Motor neuron (in vitro differentiated cells): ENCODE data around the gene TEDC2. TPM values are rescaled to one million over a fixed set of nuclear protein-coding genes. Genes with fewer than 3 reads are reported as not detected.
A peak's percentile ranks its signal among the peaks of the same experiment; 100 is the strongest.

Experiments used
- ATAC-seq, 8 experiments: fragments of 200-7000 bp; cut with Tn5 transposase; replicated peaks in 6 of 8; 2 replicates each; pipeline ENCODE4 v1.8.0; 2021; ENCODE audit warnings: mild to moderate bottlenecking in 8 of 8, moderate library complexity in 8 of 8
- H3K27ac ChIP-seq, 2 donors: fragments of 250-450 bp; sonication (Bioruptor Pico); 2 replicates each; pipeline ENCODE4 v1.9.0; 2021; ENCODE audit warnings: antibody characterized with exemption in 2 of 2, mild to moderate bottlenecking in 2 of 2, moderate library complexity in 1 of 2
- H3K4me1 ChIP-seq, 2 donors: fragments of 250-450 bp; sonication (Bioruptor Pico); replicated peaks in 1 of 2; 2 replicates each; pipeline ENCODE4 v1.6.1; 2021; ENCODE audit warnings: antibody characterized with exemption in 2 of 2, mild to moderate bottlenecking in 2 of 2, moderate library complexity in 1 of 2
- H3K4me3 ChIP-seq, 5 donors: fragments of 250-450 bp; sonication (Bioruptor Pico); 2 replicates each; pipeline ENCODE4 v1.9.0; 2021; ENCODE audit warnings: antibody characterized with exemption in 5 of 5, mild to moderate bottlenecking in 5 of 5, moderate library complexity in 4 of 5
- WGBS, 10 experiments: fragments of 450-650 bp; shearing (Covaris generic); methylation state at CpG; one replicate each; pipeline ENCODE4 v1.0.0; 2022; 5-methylcytosine and 5-hydroxymethylcytosine counted together
- in situ Hi-C, 9 experiments: fragments of 400-800 bp; cut with MboI; loops; one replicate each; pipeline ENCODE4 v1.15.0; 2021; ENCODE audit warnings: low sequenced_read_pairs in 9 of 9, low pct_unique_long_range_greater_than_20kb in 2 of 9; ENCODE audit not compliant: unreplicated experiment in 9 of 9
- total RNA-seq, 8 experiments: library from RNA; unstranded; fragments of 300-600 nt; gene quantifications; 2 replicates each; pipeline versions ENCODE4 v1.2.3 to v1.2.4, GENCODE V29; 2022

Gene TEDC2
- total RNA-seq, 8 experiments from 2014 or later = 0.61 to 26.8 (median 10.0) TPM

GRCh38 chr16:2507665-2508064 is 47.8 kb downstream of the TEDC2 start:
- H3K27ac ChIP-seq = no peak overlapping the region
- H3K4me1 ChIP-seq = peaks cover 13 to 16% of the 10 kb centered on the region in 2 donors
- WGBS, 10 experiments = 98 to 100% (median 100%) methylated on average over 1 to 6 of the region's 11 CpGs; no CpG with 5 or more reads in 7 of the 10 experiments
- ATAC-seq = no peak
- H3K4me3 ChIP-seq = no peak overlapping the region
- in situ Hi-C loops = no loop called here

GRCh38 chr16:2508722-2509400 is 49.0 kb downstream of the TEDC2 start:
- 79 to 100% (median 94%) methylated on average over 1 to 11 of the region's 18 CpGs; no CpG with 5 or more reads in 6 of the 10 experiments for whole genome bisulfite sequencing, 10 experiments
- Histone ChIP-seq H3K27ac (no peak overlapping the region), H3K4me3 (no peak overlapping the region), H3K4me1 (peaks cover 17% of the 10 kb centered on the region in 2 donors)
- no peak for ATAC-seq
- in situ Hi-C loops = no loop called here

DNA sequence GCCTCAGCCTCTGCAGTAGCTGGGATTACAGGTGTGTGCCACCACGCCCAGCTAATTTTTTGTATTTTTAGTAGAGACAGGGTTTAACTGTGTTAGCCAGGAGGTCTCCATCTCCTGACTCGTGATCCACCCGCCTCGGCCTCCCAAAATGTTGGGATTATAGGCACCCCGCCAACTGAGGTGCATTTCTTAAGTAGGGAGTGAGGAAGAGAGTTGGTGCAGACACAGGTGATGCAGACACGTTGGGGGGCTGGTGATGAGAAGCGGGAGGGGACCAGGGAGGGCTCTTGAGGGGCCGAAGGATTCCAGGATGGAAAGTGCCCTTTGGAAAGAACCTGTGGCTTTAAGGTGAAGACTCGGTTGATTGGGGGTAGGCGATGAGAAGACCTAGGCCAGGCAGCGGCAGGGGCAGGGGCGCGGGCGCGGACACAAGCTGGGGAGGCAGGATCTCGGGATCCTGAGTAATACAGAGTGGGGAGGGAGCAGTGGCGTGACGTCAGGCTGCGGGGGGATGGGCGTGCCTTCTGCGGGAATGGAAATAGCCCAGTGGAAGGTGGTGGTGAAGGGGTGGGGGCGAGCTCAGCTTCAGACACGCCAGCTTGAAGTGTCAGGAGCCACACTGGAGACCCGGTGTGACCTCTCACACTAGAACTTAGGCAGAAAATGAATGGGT is 51.4 kb downstream of the TEDC2 start:
- Histone ChIP-seq H3K27ac (no peak overlapping the region), H3K4me3 (no peak overlapping the region), H3K4me1 (peaks cover 26 to 28% of the 10 kb centered on the region in 2 donors)
- in situ Hi-C loops = no loop called here
- ATAC-seq = peak in 7 of 8 experiments; percentile 5 to 26 (median 16)
- WGBS, 10 experiments = 20 to 100% (median 47%) methylated on average over 1 to 3 of the region's 24 CpGs; no CpG with 5 or more reads in 7 of the 10 experiments

DNA sequence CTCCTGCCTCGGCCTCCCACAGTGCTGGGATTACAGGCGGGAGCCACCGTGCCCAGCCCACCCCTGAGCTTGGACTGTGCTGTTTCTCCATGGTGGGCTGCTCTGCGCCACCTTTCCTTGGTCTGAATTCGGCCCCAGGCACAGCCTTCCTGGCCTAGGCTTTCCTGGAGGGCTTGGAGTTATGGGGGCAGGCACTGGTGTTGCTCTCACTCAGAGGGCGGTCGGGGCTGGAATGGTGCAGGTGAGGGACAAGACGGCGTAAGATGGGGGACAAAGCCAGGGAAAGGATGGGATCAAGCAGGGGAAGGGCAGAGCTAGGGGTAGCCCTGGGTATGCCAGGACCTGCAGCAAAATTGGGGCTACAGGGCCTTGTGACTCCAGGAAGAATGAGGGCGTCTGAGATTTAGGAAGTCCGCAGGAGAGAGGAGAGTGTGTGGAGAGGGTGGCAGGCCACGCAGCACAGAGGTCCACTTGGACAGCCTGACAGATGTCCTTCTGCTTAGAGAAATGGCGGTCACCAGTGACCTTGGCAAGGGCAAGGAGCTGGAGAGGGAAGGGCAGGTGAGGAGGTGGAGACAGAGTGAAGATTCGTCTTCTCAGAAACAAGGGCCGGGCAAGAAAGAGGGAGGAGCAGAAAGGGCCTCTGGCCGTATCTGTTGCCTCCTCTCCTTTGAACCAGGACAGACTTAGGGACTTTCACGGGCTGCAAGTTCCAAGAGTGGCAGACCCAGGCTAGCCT is 52.3 kb downstream of the TEDC2 start:
- 83 to 100% (median 100%) methylated on average over 1 to 5 of the region's 17 CpGs; no CpG with 5 or more reads in 5 of the 10 experiments for WGBS, 10 experiments
- H3K27ac ChIP-seq = no peak overlapping the region
- H3K4me1 ChIP-seq = peaks cover 26 to 28% of the 10 kb centered on the region in 2 donors
- in situ Hi-C loops = no loop called here
- no peak for ATAC-seq
- H3K4me3 ChIP-seq = no peak overlapping the region

DNA sequence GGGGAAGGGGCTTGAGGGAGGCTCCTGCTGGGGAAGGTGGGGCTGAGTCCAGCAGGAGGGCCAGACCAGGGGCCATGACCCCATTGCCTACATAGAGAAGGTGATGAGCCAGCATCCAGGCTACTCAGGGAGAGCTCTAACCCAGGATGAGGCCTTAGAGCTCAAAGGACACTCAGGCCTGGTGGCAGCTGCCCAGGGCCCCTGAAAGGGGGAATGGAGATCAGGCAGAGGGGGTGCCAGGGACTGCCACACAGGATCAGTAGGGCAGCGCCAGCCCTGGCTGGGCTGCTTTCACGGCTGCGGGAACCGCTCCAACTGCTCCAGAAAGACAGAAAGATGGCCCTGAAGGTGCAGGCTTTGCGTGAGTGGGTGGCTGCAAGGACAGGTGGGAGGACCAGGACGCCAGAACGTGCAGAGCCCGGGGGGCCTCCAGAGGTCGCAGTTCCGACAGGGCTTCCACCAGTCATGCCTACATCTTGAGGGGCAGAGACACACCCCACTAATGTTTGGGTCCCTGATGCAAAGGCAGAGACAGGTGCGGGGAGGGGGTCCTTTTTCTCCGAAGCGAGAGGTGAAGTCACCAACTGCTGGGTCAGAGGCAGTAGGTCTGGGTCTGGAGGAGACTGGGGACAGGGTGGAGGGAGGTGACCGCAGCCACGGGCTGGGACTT is 53.0 kb downstream of the TEDC2 start:
- Histone ChIP-seq H3K4me3 (peak overlapping the region; percentile 80 to 100 (median 93)), H3K27ac (peak overlapping the region; percentile 99), H3K4me1 (peaks cover 26 to 28% of the 10 kb centered on the region in 2 donors)
- 12 to 90% (median 50%) methylated on average over 2 to 5 of the region's 15 CpGs; no CpG with 5 or more reads in 5 of the 10 experiments for WGBS, 10 experiments
- in situ Hi-C loops = no loop called here
- ATAC-seq = peak in 3 of 8 experiments; percentile 0 to 2 (median 1)

- ATAC-seq = peak; percentile 68 to 86 (median 82)
- peaks cover 26 to 28% of the 10 kb centered on the region in 2 donors for H3K4me1 ChIP-seq
- peak within 1 kb of the TSS; percentile 99 for H3K27ac ChIP-seq
- in situ Hi-C loops = no loop called here
- WGBS, 10 experiments = no CpG with 5 or more reads among the region's 122 CpGs
- H3K4me3 ChIP-seq = peak within 1 kb of the TSS; percentile 80 to 100 (median 93)
Observed at GRCh38 chr16:2513405-2514332, 53.8 kb downstream of the TEDC2 start, which contains the start of gene ATP6V0C. Gene ATP6V0C, plus strand, starts transcription at chr16:2513952. Its CDS starts 152 bp downstream, at chr16:2514104.

Other genes with a start within 250 kb of the TEDC2 start
- 10 to 100 TPM in 2 of 8 experiments, 1 to 10 TPM in 6; 1.1 to 15.1 (median 8.4) TPM for gene BRICD5, start 249.2 kb upstream of the TEDC2 start, total RNA-seq
- gene PGP, start 245.3 kb upstream of the TEDC2 start, total RNA-seq = 10 to 100 TPM in 4 of 8 experiments, 1 to 10 TPM in 4; 6.5 to 14.9 (median 9.9) TPM
- gene E4F1, start 236.5 kb upstream of the TEDC2 start, total RNA-seq = 10 to 100 TPM; 15.4 to 32.4 (median 23.1) TPM
- 1 to 10 TPM in 6 of 8 experiments, under 1 TPM in 2; 0.61 to 3.0 (median 1.2) TPM for gene DNASE1L2, start 223.7 kb upstream of the TEDC2 start, total RNA-seq
- gene ECI1, start 208.5 kb upstream of the TEDC2 start, total RNA-seq = 10 to 100 TPM; 26.6 to 56.4 (median 32.6) TPM
- 100 to 1,000 TPM; 108 to 257 (median 163) TPM for gene RNPS1, start 192.0 kb upstream of the TEDC2 start, total RNA-seq
- 10 to 100 TPM in 6 of 8 experiments, 1 to 10 TPM in 2; 2.1 to 41.4 (median 23.3) TPM for gene ABCA3, start 119.4 kb upstream of the TEDC2 start, total RNA-seq
- gene CCNF, start 30.7 kb upstream of the TEDC2 start, total RNA-seq = 10 to 100 TPM in 3 of 8 experiments, 1 to 10 TPM in 5; 1.7 to 32.2 (median 6.8) TPM
- 1 to 10 TPM in 7 of 8 experiments, under 1 TPM in 1; 0.51 to 4.6 (median 1.4) TPM for gene NTN3, start 11.2 kb downstream of the TEDC2 start, total RNA-seq
- gene TBC1D24, start 15.0 kb downstream of the TEDC2 start, total RNA-seq = 10 to 100 TPM; 12.3 to 23.5 (median 14.7) TPM
- gene ATP6V0C, start 53.8 kb downstream of the TEDC2 start, total RNA-seq = 10 to 100 TPM; 24.7 to 75.3 (median 47.4) TPM
- gene AMDHD2, start 60.3 kb downstream of the TEDC2 start, total RNA-seq = 10 to 100 TPM in 6 of 8 experiments, 1 to 10 TPM in 2; 5.6 to 41.7 (median 14.4) TPM
- 1 to 10 TPM in 7 of 8 experiments, under 1 TPM in 1; 0.76 to 6.4 (median 2.5) TPM for gene CEMP1, start 71.3 kb downstream of the TEDC2 start, total RNA-seq
- 10 to 100 TPM; 17.0 to 31.6 (median 26.2) TPM for gene PDPK1, start 77.9 kb downstream of the TEDC2 start, total RNA-seq
- gene KCTD5, start 222.4 kb downstream of the TEDC2 start, total RNA-seq = 10 to 100 TPM; 17.6 to 30.0 (median 26.2) TPM